HG03571 (cell line): Measurements from ENCODE around the gene ACTRT2.

Experiments used
- ATAC-seq: cut with Tn5 transposase; IDR thresholded peaks from one replicate; pipeline ENCODE4 v1.9.1; 2021; ENCODE audit not compliant: unreplicated experiment

Gene ACTRT2

DNA sequence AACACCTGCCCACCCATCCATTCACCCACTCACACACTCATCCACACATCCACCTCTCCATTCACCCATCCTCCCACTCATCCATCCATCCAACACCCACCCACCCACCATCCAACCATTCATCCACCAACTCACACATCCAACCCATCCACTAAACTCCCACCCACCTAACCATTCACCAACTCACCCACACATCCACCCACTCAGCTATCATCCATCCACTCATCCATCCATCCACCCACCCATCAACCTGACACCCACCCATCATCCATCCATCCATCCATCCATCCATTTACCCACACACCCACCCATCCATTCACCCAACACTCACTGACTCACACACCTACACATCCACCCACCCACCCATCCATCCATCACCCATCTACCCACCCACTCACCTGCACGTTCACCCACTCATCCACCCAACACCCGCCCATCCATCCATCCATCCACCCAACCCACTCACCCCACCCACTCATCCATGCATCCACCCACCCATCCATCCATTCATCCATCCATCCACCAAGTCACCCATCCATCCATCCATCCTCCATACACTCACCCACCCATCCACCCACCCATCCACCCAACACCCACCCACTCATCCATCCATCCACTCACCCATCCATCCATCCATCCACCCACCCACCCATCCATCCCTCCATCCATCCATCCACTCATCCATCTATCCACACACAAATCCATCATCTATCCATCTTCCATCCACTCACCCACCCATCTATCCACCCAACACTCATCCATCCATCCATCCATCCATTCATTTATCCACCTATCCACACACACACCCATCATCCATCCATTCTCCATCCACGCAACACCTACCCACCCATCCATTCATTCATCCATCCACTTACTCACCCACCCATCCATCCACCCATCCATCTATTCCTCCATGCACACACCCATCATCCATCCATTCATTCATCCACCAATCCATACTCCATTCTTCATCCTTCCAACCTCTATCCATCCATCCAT lies 30.3 kb downstream of the ACTRT2 start:
- no peak for ATAC-seq

GRCh38 chr1:3052501-3052900 lies 31.2 kb downstream of the ACTRT2 start:
- no peak for ATAC-seq

- no peak for ATAC-seq
Measured at GRCh38 chr1:3053366-3053980, 32.2 kb downstream of the ACTRT2 start.

DNA sequence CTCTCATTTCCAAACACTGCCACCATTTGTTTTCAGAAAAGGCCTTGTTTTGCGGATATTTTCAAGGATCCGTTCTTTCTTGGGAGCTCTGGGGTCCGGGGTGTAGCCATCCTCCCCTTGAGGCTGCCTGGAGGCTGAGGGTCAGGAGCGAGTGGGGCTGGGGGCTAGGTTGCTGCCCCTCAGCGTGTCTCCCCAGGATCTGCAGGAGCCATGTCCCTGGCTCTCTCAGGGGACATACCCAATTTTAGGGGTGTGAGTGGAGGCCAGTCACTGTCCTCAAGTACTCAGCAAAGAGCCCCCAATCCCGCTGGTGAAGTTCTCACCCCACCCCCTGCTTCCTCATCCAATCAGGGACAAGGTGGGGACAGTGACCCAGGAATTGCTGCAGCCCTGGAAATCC lies 32.7 kb downstream of the ACTRT2 start:
- no peak for ATAC-seq

- ATAC-seq: no peak
Measured at GRCh38 chr1:3054474-3054873, 33.2 kb downstream of the ACTRT2 start.

DNA sequence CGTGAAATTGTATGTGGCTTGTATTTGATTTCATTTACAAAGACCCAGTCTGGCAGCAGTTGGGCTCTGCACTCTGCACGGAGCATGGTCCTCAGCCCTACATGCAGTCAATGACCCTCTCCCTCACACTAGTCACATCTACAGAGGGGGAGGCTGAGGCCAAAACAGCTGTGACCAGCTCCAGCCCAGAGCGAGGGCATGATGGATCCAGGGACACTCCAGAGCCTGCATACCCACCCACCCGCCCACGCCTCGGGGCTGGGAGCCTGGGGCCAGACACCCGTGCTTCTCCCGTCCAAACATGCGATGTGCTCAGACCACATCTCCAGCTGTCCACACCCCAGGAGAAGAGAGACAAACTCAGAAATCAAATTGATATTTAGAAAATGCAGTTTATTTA lies 33.8 kb downstream of the ACTRT2 start:
- ATAC-seq: no peak

DNA sequence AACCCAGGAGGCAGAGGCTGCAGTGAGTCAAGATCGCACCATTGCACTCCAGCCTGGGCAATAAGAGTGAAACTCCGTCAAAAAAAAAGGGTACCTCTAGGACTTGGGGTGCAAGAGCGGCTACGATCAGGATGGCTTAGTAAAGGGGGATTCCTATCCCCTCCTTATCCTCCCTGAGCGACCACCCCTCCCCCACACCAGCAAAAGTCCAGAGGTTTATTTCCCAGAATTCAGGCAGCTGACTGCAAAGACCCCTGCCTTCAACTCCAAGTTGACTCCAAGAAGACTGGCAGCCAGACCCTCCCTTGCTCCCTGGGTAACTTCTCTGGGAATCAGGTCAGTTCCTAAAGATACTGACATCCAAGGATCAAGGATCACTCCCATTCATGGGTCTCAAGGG lies 35.4 kb downstream of the ACTRT2 start:
- no peak for ATAC-seq

- no peak for ATAC-seq
Measured at GRCh38 chr1:3058263-3059030, 37.2 kb downstream of the ACTRT2 start.

GRCh38 chr1:3060127-3060526 lies 38.9 kb downstream of the ACTRT2 start:
- ATAC-seq: no peak

- ATAC-seq: no peak
Measured at GRCh38 chr1:3060601-3061551, 39.6 kb downstream of the ACTRT2 start.

GRCh38 chr1:3061566-3061965 lies 40.3 kb downstream of the ACTRT2 start:
- no peak for ATAC-seq

GRCh38 chr1:3061981-3062615 lies 40.8 kb downstream of the ACTRT2 start:
- no peak for ATAC-seq

- ATAC-seq: no peak
Measured at GRCh38 chr1:3062616-3063378, 41.5 kb downstream of the ACTRT2 start.

- no peak for ATAC-seq
Measured at GRCh38 chr1:3063379-3064295, 42.4 kb downstream of the ACTRT2 start.

- no peak for ATAC-seq
Measured at GRCh38 chr1:3064296-3064850, 43.1 kb downstream of the ACTRT2 start.

GRCh38 chr1:3064901-3065300 lies 43.6 kb downstream of the ACTRT2 start:
- ATAC-seq: no peak

- no peak for ATAC-seq
Measured at GRCh38 chr1:3065396-3065795, 44.1 kb downstream of the ACTRT2 start.

DNA sequence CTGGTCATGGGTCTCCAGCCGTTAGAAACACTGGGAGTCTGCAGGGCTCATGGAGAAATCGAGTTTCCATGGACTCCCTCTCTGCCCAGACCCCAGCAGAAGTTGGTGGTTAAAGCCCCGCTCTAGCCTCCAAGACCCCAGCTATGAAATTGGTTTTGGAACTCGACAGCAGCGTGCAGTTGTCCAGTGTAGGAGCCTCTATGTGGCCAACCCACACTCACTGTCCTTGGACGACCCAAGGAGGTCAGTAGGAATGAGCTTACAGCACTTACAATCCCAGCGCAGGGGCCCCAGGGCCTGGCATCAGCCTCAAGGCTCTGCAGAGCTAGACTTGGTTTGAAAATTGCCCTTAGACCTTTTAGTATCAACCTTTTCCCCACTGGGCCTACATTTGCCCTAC lies 44.5 kb downstream of the ACTRT2 start:
- no peak for ATAC-seq
